GM21528 (cell line): ENCODE data around the gene CDK9.

Experiments
- ATAC-seq: cut with Tn5 transposase; IDR thresholded peaks from one replicate; pipeline ENCODE4 v1.9.1; 2021; ENCODE audit warnings: mild to moderate bottlenecking, moderate library complexity; ENCODE audit not compliant: unreplicated experiment, low FRiP score

CDK9 gene

GRCh38 chr9:127761061-127761460, 24.8 kb upstream of the CDK9 start:
- no peak for ATAC-seq

- ATAC-seq = no peak
These were observed 24.3 kb upstream of the CDK9 start for GRCh38 chr9:127761491-127761956.

GRCh38 chr9:127762111-127762676, 23.6 kb upstream of the CDK9 start:
- ATAC-seq = no peak

- ATAC-seq = no peak
These were observed 21.9 kb upstream of the CDK9 start for GRCh38 chr9:127763918-127764384.

- no peak for ATAC-seq
These were observed 20.4 kb upstream of the CDK9 start for GRCh38 chr9:127765418-127765817.

GRCh38 chr9:127767410-127767809, 18.4 kb upstream of the CDK9 start:
- no peak for ATAC-seq

- ATAC-seq = no peak
These were observed 17.9 kb upstream of the CDK9 start for GRCh38 chr9:127767909-127768331.

GRCh38 chr9:127768698-127769097, 17.1 kb upstream of the CDK9 start:
- no peak for ATAC-seq

- no peak for ATAC-seq
These were observed 16.7 kb upstream of the CDK9 start for GRCh38 chr9:127769101-127769500.

GRCh38 chr9:127769929-127770582, 15.8 kb upstream of the CDK9 start:
- ATAC-seq = no peak

GRCh38 chr9:127770583-127770904, 15.3 kb upstream of the CDK9 start:
- ATAC-seq = no peak

- ATAC-seq = peak; percentile 85
These were observed 14.8 kb upstream of the CDK9 start for GRCh38 chr9:127770905-127771569.

GRCh38 chr9:127771570-127772189, 14.2 kb upstream of the CDK9 start:
- no peak for ATAC-seq

- no peak for ATAC-seq
These were observed 13.2 kb upstream of the CDK9 start for GRCh38 chr9:127772603-127773002.

- no peak for ATAC-seq
These were observed 12.6 kb upstream of the CDK9 start for GRCh38 chr9:127773272-127773671.

GRCh38 chr9:127773981-127774380, 11.9 kb upstream of the CDK9 start:
- ATAC-seq = no peak

GRCh38 chr9:127776195-127776923, 9.5 kb upstream of the CDK9 start:
- no peak for ATAC-seq

- no peak for ATAC-seq
These were observed 8.9 kb upstream of the CDK9 start for GRCh38 chr9:127776924-127777289.

- ATAC-seq = no peak
These were observed 8.4 kb upstream of the CDK9 start for GRCh38 chr9:127777368-127777980.
